OCI-LY1 (cell line): ENCODE data around the gene TRIM60.

ENCODE experiments used
- H2AFZ ChIP-seq: fragments of 200-600 bp; sonication (generic), shearing (Covaris generic); 2 replicates; pipeline ENCODE4 v1.6.0; 2014; ENCODE audit warnings: antibody characterized with exemption, mild to moderate bottlenecking, low read length
- H3F3A ChIP-seq: fragments of 200-600 bp; sonication (generic), shearing (Covaris generic); 2 replicates; pipeline ENCODE4 v1.6.0; 2014; ENCODE audit warnings: mild to moderate bottlenecking, antibody characterized with exemption, low read length, moderate library complexity; ENCODE audit not compliant: insufficient read depth
- H3K27ac ChIP-seq: fragments of 200-600 bp; sonication (generic); 2 replicates; pipeline ENCODE4 v1.5.1; 2014; ENCODE audit warnings: low read length, mixed run types, mild to moderate bottlenecking, low read depth; ENCODE audit not compliant: poor library complexity, severe bottlenecking
- H3K27me3 ChIP-seq: fragments of 200-600 bp; sonication (generic); 2 replicates; pipeline ENCODE4 v1.6.0; 2014; ENCODE audit warnings: antibody characterized with exemption, mild to moderate bottlenecking, low read length, moderate library complexity; ENCODE audit not compliant: insufficient read depth
- H3K36me3 ChIP-seq: fragments of 200-600 bp; sonication (generic); 2 replicates; pipeline ENCODE4 v1.6.1; 2014; ENCODE audit warnings: mild to moderate bottlenecking, antibody characterized with exemption, low read length, moderate library complexity, mixed read lengths; ENCODE audit not compliant: insufficient read depth
- H3K4me1 ChIP-seq: fragments of 200-600 bp; sonication (generic); 2 replicates; pipeline ENCODE4 v1.5.1; 2014; ENCODE audit warnings: mild to moderate bottlenecking, low read length, moderate library complexity; ENCODE audit not compliant: insufficient read depth, severe bottlenecking
- H3K4me2 ChIP-seq: fragments of 200-600 bp; sonication (generic), shearing (Covaris generic); 2 replicates; pipeline ENCODE4 v1.6.1; 2014; ENCODE audit warnings: low read length
- H3K4me3 ChIP-seq: fragments of 200-600 bp; sonication (generic); 2 replicates; pipeline ENCODE4 v1.5.1; 2014; ENCODE audit warnings: low read length, low read depth, mild to moderate bottlenecking, mixed read lengths; ENCODE audit not compliant: poor library complexity, severe bottlenecking
- H3K79me2 ChIP-seq: fragments of 200-600 bp; shearing (Covaris generic); 2 replicates; pipeline ENCODE4 v1.6.1; 2016; ENCODE audit warnings: mixed run types, low read length, mixed read lengths; ENCODE audit not compliant: insufficient read depth
- H3K9ac ChIP-seq: fragments of 200-600 bp; sonication (generic), shearing (Covaris generic); 2 replicates; pipeline ENCODE4 v1.6.1; 2014; ENCODE audit warnings: mild to moderate bottlenecking, low read length, mixed read lengths
- H3K9me2 ChIP-seq: fragments of 200-600 bp; sonication (generic), shearing (Covaris generic); 2 replicates; pipeline ENCODE4 v1.6.1; 2014; ENCODE audit warnings: low read depth, mild to moderate bottlenecking, low read length, mixed read lengths
- H3K9me3 ChIP-seq: fragments of 200-600 bp; shearing (Covaris generic); 2 replicates; pipeline ENCODE4 v1.6.1; 2014; ENCODE audit warnings: low read length, mixed read lengths
- H4K20me1 ChIP-seq: fragments of 200-600 bp; sonication (generic), shearing (Covaris generic); 2 replicates; pipeline ENCODE4 v1.6.0; 2016; ENCODE audit warnings: mild to moderate bottlenecking, low read length; ENCODE audit not compliant: insufficient read depth
- EZH2 ChIP-seq: fragments of 200-600 bp; sonication (generic), shearing (Covaris generic); IDR thresholded peaks from 2 replicates; pipeline ENCODE4 v1.8.0; 2017; ENCODE audit warnings: borderline replicate concordance, mixed run types, mild to moderate bottlenecking, antibody characterized with exemption, low read length, moderate library complexity, mixed read lengths
- TF ChIP-seq, protein P1 (sequence below): fragments of 200-600 bp; sonication (generic), shearing (Covaris generic); IDR thresholded peaks from 2 replicates; pipeline ENCODE4 v1.5.1; 2017; ENCODE audit warnings: mild to moderate bottlenecking, antibody characterized with exemption, low read length, moderate library complexity, mixed read lengths

Gene TRIM60

DNA sequence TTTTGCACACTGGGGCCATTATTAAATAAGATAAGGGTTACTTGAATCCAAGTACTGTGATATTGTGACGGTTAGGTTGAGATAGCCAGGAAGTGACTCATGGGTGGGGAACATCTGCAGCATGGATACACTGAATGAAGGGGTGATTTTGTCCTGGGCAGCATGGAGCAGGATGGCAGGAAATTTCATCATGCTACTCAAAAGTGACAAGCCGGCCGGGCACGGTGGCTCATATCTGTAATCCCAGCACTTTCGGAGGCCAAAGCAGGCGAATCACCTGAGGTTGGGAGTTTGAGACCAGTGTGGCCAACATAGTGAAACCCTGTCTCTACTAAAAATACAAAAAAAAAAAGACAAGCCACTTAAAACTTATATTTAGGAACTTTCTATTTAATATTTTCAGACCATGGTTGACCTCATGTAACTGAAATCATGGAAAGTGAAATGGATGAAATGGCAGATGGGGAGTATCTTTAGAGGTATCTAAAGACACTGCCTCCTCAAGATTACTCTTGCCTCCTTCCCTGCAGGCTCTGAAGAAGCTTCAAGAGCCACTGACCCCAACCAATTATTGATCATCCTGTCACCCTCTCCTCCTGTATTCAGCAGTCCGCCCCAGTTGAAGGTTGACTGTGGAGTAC, 3.9 kb upstream of the TRIM60 start:
- Histone ChIP-seq H2AFZ (no peak overlapping the region), H3K27ac (no peak overlapping the region), H3K4me1 (no peaks in the 10 kb centered on the region), H3K79me2 (no peaks in the 10 kb centered on the region), H3F3A (no peaks in the 10 kb centered on the region), H3K4me3 (no peak overlapping the region), H3K4me2 (no peak overlapping the region), H3K27me3 (no peaks in the 10 kb centered on the region), H4K20me1 (no peaks in the 10 kb centered on the region), H3K9ac (no peak overlapping the region), H3K36me3 (no peaks in the 10 kb centered on the region), H3K9me2 (no peaks in the 10 kb centered on the region), H3K9me3 (no peaks in the 10 kb centered on the region)
- TF ChIP-seq, protein P1, sequence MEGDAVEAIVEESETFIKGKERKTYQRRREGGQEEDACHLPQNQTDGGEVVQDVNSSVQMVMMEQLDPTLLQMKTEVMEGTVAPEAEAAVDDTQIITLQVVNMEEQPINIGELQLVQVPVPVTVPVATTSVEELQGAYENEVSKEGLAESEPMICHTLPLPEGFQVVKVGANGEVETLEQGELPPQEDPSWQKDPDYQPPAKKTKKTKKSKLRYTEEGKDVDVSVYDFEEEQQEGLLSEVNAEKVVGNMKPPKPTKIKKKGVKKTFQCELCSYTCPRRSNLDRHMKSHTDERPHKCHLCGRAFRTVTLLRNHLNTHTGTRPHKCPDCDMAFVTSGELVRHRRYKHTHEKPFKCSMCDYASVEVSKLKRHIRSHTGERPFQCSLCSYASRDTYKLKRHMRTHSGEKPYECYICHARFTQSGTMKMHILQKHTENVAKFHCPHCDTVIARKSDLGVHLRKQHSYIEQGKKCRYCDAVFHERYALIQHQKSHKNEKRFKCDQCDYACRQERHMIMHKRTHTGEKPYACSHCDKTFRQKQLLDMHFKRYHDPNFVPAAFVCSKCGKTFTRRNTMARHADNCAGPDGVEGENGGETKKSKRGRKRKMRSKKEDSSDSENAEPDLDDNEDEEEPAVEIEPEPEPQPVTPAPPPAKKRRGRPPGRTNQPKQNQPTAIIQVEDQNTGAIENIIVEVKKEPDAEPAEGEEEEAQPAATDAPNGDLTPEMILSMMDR, result no peak
- TF ChIP-seq EZH2, result no peak

DNA sequence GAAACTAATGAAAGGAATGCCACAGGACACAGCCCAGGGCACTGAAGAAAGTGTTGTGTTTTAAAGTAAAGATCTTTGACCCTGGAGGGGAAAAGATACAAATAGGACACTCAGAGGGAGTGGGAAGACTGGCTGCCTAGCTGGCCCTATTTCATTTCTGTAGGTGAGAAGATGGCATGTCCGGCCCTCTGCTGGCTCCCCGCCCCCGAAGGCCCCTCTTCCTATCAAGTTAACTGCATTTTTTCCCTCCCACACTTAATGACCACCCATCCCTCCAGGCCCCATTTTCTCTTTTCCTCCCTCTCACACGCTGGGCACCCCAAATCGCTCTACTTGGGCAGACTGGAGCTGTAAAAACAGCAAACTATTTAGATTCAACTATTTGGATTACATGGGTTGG, 16.4 kb downstream of the TRIM60 start:
- Histone ChIP-seq H3K27me3 (no peaks in the 10 kb centered on the region), H3K4me3 (no peak overlapping the region), H4K20me1 (no peaks in the 10 kb centered on the region), H3K27ac (no peak overlapping the region), H3K4me1 (no peaks in the 10 kb centered on the region), H2AFZ (no peak overlapping the region), H3K9ac (no peak overlapping the region), H3K9me3 (no peaks in the 10 kb centered on the region), H3F3A (no peaks in the 10 kb centered on the region), H3K79me2 (no peaks in the 10 kb centered on the region), H3K9me2 (no peaks in the 10 kb centered on the region), H3K4me2 (no peak overlapping the region), H3K36me3 (no peaks in the 10 kb centered on the region)
- TF ChIP-seq, protein P1, result no peak
- no peak for TF ChIP-seq EZH2

DNA sequence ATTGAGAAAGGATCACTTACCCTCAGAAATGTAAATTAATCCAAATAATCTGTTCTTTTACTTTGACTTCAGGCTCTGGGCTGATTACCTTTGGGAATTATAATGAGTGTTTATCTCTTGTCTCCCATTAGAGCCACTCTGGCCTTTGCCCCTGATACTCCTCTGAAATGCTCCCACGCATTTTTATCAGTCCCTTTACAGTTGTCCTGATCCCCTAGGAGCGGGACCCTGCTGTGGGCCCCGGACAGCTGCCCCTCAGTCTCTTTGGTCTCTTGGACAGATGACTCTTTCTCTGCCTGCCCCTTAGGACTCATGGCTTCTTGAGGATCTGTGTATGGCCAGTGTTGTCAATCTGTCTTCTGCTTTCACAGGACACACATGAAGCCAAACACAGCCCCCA, 20.8 kb downstream of the TRIM60 start:
- H3K9me2 ChIP-seq, result no peaks in the 10 kb centered on the region
- H2AFZ ChIP-seq, result no peak overlapping the region
- H4K20me1 ChIP-seq, result no peaks in the 10 kb centered on the region
- H3K9ac ChIP-seq, result no peak overlapping the region
- no peaks in the 10 kb centered on the region for H3K79me2 ChIP-seq
- no peaks in the 10 kb centered on the region for H3K27me3 ChIP-seq
- TF ChIP-seq, protein P1, result no peak
- TF ChIP-seq EZH2, result no peak
- H3K36me3 ChIP-seq, result no peaks in the 10 kb centered on the region
- H3K4me3 ChIP-seq, result no peak overlapping the region
- no peaks in the 10 kb centered on the region for H3K4me1 ChIP-seq
- no peak overlapping the region for H3K27ac ChIP-seq
- no peaks in the 10 kb centered on the region for H3F3A ChIP-seq
- H3K9me3 ChIP-seq, result no peaks in the 10 kb centered on the region
- H3K4me2 ChIP-seq, result no peak overlapping the region
